SKM-1 treated with dmso at 0.1 percent for 144 hours (cell line): ENCODE results near the gene WDCP.
"Not testable (repeated sequence)": the region's sequence is repeated elsewhere in the genome, so short reads cannot be mapped to it uniquely, and the experiment has no call there.

ENCODE experiments used
- DNase-seq: peaks from one replicate; lab custom pipeline; 2025; ENCODE audit not compliant: unreplicated experiment; lab: John Stamatoyannopoulos, UW

Gene WDCP

DNA sequence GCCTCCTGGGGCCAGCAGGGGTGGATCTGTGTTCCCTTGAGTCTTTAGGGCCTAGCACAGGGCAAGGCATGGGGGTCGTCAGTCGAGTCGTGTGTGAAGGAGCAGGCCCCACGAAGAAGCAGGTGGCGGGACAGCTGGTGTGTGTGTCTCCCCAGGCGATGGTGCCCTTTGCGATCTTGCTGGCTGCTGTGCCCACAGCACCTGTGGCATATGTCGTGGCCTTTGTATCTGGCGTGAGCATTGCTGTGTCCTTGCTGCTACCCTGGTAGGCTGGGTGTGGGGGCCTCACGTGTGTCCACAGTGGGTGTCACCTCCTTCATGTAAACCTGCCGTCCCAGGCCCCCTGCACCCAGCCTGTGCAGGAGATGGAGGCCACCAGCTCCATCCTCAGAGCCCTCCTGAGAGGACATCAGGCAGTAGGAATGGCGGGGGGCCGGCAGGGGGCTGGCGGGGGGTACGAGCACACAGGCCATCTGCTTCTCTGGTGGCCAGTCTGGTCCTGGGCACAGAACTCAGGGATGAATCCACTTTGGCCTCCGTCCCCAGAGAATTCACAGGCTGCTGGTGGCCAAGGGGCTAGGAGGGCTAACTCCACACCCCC lies 24.1 kb downstream of the WDCP start:
- DNase-seq = no peak

DNA sequence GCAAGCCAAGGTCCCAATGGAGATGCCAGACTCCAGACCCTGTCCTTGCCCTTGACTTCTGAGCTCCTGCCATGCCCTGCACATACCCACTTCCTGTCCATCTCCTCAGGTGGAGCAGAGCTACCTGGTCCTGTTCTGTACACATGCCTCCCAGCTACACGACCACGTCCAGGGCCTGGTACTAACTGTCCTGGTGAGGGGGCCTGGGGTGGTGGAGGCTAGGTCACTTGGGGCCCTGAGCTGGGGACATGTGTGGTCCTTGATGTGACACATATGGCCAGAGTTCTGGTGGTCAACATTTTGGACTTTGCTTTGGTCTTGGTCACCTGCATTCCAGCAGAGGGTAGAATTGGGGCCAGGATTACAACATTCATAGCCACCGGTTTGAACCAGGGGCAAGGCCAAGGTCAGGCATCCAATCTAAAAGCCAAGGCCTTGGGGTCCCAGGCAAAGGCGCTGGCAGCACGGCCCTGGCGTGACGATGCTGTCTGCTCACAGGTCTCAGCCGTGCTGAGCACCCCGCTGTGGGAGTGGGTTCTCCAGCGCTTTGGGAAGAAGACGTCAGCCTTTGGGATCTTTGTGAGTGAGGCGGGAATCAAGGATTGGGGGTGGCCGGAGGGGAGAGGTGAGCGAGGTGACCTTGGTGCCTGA lies 24.7 kb downstream of the WDCP start:
- no peak for DNase-seq

DNA sequence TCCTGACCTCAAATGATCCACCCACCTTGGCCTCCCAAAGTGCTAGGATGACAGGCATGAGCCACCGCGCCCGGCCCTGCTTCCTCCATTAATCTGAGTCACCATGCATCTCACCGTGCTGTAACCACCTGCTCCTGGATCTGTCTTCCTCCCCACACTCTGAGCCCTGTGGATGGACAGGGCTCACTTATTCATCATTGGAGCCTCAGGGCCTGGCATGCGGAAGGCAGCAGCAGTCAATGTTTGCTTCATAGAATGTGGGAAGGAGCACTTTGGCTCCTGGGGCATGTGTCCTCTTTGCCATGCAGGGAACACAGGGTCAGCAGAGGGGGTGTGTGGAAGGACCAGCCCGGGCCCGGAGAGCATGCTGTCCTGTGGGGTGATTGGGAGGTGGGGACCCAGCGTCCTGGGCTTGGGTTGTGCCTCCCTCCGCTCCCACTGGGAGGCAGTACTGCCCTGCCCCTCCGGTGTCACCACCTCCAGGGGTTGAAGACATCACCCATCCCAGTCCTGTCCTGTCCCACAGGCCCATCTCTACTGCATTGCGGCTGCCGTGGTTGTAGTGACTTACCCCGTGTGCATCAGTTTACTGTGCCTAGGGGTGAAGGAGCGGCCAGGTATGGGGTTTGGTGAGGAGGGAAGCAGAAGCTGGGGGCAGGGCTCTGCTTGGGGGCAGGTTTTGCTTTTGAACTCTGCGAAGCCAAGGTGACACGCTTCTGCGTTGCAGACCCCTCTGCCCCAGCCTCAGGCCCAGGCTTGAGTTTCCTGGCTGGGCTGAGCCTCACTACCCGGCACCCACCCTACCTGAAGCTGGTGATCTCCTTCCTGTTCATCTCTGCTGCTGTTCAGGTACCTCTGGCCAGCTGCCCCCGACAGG lies 25.8 kb downstream of the WDCP start:
- peak; percentile 4 for DNase-seq

DNA sequence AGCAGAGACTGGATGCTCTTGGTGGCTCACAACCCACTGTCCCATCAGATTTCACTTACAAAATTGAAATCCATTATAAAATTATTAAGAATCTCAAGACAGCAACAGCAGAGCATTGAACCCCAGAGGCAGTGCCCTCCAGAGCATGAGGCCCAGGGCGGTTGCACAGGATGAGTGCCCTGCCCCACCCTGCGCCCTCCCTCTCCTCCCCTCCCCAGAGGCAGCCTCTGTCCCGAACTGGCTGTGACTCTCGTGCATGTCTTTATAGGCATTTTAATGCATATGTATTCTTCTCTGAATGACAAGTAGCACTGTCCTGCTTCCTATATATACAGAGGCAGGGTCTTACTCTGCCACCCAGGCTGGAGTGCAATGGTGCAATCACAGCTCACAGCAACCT lies 26.9 kb downstream of the WDCP start:
- no peak for DNase-seq

DNA sequence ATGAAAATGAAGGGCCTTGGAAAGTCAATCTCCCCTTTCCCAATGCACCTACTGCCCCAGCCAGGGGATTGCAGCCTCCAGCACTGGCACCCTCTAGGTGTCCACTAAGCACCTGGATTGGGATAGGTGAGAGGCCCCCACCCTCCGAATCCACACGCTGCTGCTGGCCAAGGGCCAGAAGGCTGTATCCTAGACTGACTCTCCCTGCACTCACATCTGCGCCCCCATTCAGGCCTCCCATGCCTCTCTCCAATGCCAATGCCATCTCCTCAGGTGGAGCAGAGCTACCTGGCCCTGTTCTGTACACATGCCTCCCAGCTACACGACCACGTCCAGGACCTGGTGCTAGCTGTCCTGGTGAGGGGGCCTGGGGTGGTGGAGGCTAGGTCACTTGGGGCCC lies 27.5 kb downstream of the WDCP start:
- no peak for DNase-seq

DNA sequence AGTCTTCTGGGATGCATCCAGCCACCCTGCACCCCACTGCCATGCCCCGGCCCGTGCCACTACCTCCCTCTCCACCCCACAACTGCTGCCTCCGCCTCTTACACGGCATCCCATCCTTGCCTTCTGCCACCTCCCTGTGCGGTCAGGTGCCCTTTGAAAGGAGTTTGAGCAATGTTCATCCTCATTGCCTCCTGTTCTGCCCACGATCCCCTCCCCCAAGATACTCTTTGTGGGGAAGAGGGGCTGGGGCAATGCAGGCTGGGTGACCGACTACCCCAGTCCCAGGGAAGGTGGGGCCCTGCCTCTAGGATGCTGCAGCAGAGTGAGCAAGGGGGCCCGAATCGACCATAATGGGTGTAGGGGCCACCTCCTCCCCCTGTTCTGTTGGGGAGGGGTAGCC lies 28.9 kb downstream of the WDCP start:
- no peak for DNase-seq

DNA sequence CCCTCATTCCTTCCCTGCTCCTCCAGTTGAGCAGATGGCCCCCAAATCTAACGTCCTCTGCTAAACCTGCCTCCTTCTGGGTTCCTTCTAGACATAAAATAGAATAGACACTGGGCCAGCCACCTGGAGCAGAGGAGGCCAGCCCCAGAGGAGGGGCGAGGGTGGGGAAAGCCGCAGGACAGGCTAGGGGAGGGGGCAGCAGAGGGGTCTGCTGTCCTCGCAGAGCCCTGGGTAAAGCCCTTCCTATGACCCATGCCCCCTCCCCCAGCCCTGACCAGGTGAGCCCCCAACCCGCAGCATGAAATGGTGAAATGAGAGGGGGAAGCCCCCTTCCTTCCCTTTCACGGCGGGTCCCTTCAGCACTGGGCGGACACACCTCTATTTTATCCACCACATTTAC lies 29.5 kb downstream of the WDCP start:
- no peak for DNase-seq

DNA sequence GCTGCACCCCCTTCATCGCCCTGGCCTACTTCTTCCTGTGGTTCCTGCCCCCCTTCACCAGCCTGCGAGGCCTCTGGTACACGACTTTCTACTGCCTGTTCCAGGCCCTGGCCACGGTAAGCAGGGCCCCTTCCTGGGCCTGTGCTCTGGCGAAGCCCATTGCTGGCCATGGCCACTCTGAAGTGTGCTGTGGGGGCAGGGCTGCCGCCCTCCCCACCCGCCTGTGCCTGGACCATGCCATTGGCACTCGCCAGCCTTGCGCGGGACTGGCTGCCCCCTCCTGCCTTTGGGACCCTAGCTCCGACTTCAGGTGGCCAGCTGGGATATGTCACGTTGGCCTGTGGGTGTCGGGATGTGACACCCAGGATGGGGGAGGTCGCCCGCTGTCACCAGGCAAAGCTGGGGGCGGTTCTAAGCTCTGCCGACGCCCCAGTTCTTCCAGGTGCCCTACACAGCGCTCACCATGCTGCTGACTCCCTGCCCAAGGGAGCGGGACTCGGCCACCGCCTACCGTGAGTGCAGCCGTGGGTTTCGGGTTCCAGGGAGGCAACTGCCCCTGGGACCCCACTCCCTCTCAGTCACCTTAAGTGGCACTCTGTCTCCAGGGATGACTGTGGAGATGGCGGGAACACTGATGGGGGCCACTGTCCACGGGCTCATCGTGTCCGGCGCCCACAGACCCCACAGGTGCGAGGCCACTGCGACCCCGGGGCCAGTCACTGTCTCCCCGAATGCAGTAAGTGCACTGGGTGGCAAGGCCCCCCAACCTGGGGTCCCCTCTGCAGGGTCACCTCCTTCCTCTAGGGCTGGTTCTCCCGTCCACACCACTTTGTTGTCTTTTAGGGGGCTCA lies 30.1 kb downstream of the WDCP start:
- no peak for DNase-seq

DNA sequence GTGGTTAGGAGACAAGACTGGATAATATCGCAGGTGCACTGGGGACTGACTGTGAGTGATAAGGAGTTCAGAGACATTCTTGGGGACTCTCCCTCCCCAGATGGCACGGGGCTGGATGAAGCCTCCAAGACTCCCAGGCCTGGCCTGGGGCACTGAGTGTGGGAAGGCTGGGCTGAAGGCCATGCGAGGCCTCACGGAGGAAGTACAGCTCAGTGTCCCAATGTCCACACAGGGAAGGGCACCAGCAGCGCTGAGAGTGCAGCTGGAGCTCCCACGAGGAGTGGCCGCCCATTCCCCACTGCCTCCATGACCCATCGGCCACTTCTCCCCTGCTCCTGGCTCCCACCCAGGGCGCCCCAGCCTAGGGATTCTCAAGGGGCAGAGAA lies 30.8 kb downstream of the WDCP start:
- no peak for DNase-seq

DNA sequence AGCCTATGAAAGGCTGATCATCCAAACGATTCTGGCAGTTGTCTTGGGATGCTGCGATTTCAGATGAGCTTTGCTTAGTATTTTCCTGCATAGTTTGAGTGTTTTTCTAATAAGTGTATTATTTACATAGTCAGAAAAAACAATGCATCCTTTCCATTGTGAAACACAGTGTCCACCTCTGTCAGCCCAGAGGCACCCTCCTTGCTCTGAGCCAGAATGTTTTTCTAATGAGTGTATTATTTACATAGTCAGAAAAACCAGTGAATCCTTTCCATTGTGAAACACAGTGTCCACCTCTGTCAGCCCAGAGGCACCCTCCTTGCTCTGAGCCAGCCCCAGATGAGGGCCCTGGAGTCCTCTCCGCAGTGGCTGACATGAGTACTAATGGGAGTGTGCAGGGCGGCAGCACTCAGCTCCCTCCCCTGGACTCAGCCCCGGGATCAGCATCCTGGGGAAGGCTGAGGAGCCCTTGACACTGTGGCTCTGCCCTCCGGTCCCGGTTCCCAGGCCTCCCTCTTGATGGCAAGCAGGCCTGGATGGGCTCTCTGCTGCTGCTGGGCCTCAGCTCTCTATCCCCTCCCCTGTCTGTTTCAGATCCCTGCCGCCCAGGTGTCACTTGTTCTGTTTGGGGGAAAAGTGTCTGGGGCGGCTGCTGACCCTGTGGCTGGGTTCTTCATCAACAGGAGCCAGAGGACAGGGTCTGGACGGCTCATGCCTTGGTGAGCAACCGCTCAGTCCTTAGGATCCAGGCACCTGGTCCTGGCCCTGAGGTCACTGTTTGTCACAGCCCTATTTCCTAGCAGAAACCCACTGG lies 31.4 kb downstream of the WDCP start:
- DNase-seq = no peak

DNA sequence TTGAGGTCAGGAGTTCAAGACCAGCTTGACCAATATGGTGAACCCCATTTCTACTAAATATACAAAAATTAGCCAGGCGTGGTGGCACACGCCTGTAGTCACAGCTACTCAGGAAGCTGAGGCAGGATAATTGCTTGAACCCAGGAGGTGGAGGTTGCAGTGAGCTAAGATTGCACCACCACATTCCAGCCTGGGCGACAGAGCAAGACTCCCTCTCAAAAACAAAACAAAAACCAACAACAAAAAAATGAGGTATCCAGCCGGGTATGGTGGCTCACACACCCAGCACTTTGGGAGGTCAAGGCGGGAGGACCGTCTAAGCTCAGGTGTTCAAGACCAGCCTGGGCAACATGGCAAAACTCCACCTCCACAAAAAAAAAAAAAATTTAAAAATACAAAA lies 32.3 kb downstream of the WDCP start:
- DNase-seq = not testable (repeated sequence)

DNA sequence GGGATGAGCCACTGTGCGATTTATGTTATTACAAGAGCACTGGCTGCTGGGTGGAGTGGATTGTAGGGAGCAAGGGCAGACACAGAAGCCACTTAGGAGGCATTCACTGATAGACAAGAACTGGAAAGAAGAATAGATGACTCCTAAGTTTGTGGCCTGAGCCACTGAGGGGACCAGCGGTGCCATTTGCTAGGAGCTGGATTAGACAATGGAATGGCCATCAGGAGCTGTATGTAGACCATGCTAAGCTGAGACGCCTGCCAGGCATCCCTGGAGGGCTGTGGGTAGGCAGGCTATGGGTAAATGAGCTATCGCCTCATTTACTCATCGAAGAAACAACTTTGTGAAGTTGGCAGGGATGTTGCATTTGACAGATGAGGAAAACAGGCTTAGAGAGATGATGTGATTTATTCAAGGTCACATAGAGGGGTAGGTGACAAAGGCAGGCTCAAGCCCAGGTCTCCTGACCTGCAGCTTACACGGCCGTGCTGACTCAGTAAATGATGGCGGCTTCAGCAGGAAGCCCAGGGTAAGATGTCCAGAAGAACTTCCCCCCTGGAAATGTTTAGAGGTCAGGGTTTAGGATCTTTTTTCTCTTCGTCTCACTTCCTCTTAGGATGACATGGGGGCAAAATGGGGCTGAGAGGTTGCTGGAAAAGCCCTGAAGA lies 34.5 kb downstream of the WDCP start:
- no peak for DNase-seq

DNA sequence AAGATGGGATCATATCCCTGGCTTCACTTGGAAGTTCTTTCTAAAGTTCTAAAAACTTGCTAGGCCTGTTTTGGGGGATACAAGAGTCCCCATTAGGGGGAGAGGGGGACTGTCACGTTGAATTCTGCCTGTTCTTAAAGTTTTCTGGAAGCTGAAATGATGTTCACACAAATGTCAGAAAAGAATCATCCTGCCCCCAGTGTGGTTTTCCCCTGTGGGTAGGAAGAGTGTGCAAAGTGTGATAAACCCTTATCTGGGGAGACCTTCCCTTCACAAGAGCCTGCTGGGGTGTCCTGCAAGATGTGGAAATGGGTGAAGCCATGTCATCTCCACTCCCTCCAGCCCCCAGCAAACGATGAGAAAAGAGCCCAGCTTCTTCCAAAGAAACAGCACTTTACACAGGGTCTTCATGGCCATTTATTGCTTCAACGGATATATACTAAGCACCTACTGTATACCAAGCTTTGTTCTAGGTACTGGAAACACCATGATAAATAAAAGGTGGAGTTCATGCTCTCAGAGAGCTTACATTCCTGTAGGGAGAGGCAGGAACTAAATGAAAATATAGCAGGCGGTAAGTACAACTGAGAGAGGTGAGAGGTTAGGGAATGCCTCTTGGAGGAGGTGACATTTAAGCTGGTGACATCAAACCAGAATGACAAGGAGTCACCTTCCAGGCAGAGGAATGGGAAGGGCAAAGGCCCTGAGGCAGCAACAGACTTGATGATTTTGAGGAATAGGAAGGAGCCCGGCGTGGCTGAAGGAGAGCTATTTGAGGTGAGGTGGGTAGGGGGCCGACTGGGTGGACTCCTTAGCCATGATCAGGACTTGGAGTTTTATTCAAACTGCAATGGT lies 35.7 kb downstream of the WDCP start:
- DNase-seq = no peak

DNA sequence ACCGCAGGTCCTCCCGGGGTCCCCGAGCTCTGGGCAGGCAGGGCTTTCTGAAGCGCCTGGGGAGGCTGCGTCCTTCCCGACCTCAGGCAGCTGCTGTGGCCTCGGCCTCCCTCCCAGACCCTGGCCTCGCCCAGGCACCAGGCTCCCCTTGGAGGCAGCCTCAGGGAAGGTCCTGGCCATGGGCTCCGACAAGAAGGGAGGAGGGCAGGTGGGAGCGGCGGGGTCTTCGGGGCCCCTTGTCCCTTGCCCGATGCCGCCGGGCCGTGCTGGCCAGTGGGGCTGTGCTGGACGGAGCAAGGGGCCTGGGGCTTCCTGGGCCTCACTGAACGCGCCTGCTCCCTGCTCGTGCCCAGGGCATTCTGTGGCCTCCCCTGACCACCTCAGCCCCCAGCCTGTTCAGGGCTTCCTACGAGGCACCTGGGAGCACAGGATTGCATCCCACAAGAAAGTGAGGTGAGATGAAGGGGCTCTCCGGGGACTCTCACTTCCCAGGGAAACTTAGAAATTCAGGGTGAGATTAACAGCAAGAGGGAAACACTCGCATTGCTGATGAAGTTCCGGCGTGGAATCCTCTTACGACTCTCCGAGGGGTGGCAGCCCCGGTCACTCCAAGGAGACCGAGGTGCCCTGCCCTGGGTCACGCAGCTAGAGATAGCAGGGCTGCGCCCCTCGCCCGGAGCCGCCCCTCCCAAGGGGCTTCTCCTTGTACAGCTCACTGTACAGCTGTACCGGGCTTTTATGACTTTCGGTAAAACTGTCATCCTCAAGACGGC lies 36.5 kb downstream of the WDCP start:
- no peak for DNase-seq

DNA sequence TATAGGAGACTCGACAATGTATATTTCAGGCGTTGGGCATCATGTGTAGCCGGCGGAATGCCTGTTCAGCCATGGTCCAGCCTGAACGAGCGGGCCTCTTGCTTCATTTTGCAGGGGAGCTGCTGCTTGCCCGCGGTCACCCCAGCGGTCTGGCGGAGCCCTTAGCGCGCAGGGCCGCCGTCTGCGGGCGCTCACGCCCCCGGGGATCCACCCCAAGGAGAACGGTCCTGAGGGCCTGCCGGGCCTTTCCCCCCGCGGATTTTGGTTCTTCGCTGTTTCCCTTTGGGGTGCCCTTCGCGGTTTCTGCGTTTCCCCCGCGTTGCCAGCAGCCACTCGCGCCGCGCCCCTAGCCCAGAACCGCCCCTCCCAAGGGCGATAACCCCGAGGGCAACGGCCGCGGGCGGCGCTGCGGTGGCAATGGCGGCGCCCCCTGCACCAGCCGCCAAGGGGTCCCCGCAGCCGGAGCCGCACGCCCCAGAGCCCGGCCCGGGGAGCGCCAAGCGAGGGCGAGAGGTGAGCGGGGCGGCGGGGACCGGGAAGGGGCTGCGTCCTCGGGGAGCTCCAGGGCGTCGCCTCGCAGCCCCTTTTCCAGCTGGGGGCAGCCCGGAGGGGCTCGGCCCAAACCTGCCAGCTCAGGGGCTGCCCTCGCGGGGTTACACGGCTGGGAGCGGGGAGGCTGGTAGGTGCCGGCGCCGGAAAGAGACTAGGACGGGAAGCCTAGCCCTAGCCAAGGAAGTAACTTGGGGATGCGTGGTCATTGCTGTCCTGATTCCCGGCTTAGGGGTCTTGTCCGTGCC lies 37.3 kb downstream of the WDCP start, which contains the start of gene MFSD2B:
Gene MFSD2B, plus strand, starts transcription at position 406 of the 797 bp plus-strand sequence. Its CDS starts 12 bp downstream, at position 418.
- no peak for DNase-seq

DNA sequence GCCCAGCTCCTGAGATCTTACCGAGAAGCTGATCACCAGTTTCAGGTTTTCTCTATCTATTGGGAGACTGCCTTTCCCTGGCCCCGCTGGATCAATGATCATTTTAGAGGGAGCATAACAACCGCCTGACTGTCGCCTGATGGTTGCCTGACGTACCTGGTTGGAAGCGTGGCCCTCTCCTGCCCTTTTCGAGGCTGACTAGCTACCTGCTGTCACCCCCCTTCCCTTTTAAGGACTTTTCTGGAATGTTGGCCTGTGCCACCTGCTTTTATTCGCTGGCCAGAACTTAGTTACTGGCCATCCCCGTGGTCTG lies 37.9 kb downstream of the WDCP start:
- DNase-seq = no peak

DNA sequence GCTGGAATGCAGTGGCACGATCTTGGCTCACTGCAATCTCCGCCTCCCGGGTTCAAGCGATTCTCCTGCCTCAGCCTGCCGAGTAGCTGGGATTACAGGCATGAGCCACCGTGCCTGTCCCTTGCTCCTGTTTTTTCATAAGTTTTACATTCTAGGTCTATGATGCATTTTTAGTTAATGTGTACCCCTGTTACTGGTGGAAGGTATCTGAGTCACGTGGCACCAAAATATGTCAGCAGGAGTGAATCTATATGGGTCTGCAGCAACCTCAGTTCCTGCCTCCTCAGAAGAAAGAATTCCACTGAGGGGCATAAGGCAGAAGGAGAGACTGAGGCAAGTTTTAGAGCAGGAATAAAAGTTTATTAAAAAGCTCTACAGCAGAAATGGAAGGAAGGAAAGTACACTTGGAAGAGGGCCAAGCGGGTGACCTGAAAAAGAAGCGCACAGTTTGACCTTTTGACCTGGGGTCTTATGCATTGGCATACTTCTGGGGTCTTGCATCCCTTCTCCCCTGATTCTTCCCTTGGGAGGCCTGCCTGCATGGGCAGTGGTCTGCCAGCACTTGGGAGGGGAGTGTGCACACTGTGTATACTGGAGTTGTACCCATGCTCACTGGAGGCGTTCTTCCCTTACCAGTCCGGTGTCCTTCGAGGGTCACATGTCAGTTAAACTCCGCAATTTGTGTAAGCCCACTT lies 38.4 kb downstream of the WDCP start:
- DNase-seq = no peak
